ENCODE results near the gene TLE6. TPM values are rescaled to one million over a fixed set of nuclear protein-coding genes. Genes with fewer than 3 reads are reported as not detected.

Gene TLE6
- total and polyA plus RNA-seq, 2 of the 13 experiments (the other 11 are each of a cell fraction or from before 2014, with no cell fraction given), result 0.24 to 5.5 TPM

DNA sequence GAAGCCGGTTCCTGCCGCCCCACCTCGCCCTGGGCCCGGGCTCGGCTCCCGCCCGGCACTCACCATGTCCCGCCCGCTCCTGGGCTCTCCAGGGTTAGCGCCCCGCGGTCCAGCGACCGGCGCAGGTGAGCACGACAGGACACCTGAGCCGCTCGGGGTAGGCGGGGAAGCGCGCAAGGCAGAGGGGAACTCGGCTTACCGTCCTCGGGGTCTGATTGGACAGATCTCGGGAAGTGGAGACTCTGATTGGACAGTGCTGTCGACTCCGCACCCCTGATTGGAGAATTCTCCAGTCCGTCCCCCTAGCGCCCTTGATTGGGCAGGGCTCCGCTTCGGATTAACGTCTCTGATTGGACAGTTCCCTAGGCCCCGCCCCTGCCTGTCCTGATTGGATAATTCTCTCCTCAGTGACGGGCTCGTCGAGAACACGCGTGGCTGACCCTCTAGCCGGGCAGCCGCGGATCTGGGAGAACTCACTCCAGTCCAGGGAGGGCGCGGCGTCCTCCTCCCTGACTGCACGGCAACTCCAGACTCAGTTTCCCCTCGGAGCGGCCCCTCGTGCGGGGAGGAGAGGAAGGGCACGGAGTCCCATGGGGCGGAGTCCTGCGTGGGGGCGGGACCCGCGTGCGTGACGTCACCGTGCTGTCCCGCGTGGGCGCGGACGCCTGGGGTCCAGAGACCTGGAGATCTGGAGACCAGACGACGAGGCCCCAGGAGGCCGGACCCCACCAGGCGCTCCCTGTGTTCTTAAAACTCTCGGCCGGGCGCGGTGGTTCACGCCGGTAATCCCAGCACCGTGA, 32.4 kb upstream of the TLE6 start, which contains the start of gene ZNF77 (continued):
- TF ChIP-seq TAF1 (CRISPR knock-in tag; IDR thresholded peaks at IDR 0.05), result peak; percentile 81
- TF ChIP-seq ZNF383 (CRISPR knock-in tag; IDR thresholded peaks at IDR 0.05; ENCODE audit: borderline replicate concordance), result no peak; the same call in 1 of the 2 replicates
- TF ChIP-seq, protein P1, sequence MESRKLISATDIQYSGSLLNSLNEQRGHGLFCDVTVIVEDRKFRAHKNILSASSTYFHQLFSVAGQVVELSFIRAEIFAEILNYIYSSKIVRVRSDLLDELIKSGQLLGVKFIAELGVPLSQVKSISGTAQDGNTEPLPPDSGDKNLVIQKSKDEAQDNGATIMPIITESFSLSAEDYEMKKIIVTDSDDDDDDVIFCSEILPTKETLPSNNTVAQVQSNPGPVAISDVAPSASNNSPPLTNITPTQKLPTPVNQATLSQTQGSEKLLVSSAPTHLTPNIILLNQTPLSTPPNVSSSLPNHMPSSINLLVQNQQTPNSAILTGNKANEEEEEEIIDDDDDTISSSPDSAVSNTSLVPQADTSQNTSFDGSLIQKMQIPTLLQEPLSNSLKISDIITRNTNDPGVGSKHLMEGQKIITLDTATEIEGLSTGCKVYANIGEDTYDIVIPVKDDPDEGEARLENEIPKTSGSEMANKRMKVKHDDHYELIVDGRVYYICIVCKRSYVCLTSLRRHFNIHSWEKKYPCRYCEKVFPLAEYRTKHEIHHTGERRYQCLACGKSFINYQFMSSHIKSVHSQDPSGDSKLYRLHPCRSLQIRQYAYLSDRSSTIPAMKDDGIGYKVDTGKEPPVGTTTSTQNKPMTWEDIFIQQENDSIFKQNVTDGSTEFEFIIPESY (CRISPR knock-in tag; IDR thresholded peaks at IDR 0.05), result no peak; the same call in 1 of the 2 replicates
- no peak for TF ChIP-seq ZSCAN12 (CRISPR knock-in tag; IDR thresholded peaks at IDR 0.05)
- TF ChIP-seq TBL1XR1 (IDR thresholded peaks at IDR 0.05; ENCODE audit: borderline replicate concordance, low read length, partially characterized antibody), result peak; percentile 3
- peak; percentile 99 for TF ChIP-seq NFYB (CRISPR knock-in tag; IDR thresholded peaks at IDR 0.05)
- no peak for TF ChIP-seq U2AF2 (IDR thresholded peaks at IDR 0.05; ENCODE audit: low read depth, low read length)
- peak; percentile 81; the same call in 1 of the 2 replicates for TF ChIP-seq ZNF446 (CRISPR knock-in tag; IDR thresholded peaks at IDR 0.05)
- TF ChIP-seq EED (CRISPR knock-in tag; IDR thresholded peaks at IDR 0.05), result no peak
- TF ChIP-seq ZNF678 (CRISPR knock-in tag; IDR thresholded peaks at IDR 0.05), result peak; percentile 77; the same call in 1 of the 2 replicates
- TF ChIP-seq ZNF441 (CRISPR knock-in tag; IDR thresholded peaks at IDR 0.05; ENCODE audit: borderline replicate concordance), result 0 out of 2 replicates have a peak, but pooled peaks have one; percentile 25
- TF ChIP-seq, protein P2, sequence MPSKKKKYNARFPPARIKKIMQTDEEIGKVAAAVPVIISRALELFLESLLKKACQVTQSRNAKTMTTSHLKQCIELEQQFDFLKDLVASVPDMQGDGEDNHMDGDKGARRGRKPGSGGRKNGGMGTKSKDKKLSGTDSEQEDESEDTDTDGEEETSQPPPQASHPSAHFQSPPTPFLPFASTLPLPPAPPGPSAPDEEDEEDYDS (CRISPR knock-in tag; IDR thresholded peaks at IDR 0.05), result peak; percentile 51
- TF ChIP-seq ZKSCAN5 (CRISPR knock-in tag; IDR thresholded peaks at IDR 0.05), result 0 out of 2 replicates have a peak, but pooled peaks have one; percentile 40
- TF ChIP-seq RXRB (CRISPR knock-in tag; IDR thresholded peaks at IDR 0.05; ENCODE audit: borderline replicate concordance), result peak; percentile 32; the same call in 1 of the 2 replicates
- TF ChIP-seq, protein P3, sequence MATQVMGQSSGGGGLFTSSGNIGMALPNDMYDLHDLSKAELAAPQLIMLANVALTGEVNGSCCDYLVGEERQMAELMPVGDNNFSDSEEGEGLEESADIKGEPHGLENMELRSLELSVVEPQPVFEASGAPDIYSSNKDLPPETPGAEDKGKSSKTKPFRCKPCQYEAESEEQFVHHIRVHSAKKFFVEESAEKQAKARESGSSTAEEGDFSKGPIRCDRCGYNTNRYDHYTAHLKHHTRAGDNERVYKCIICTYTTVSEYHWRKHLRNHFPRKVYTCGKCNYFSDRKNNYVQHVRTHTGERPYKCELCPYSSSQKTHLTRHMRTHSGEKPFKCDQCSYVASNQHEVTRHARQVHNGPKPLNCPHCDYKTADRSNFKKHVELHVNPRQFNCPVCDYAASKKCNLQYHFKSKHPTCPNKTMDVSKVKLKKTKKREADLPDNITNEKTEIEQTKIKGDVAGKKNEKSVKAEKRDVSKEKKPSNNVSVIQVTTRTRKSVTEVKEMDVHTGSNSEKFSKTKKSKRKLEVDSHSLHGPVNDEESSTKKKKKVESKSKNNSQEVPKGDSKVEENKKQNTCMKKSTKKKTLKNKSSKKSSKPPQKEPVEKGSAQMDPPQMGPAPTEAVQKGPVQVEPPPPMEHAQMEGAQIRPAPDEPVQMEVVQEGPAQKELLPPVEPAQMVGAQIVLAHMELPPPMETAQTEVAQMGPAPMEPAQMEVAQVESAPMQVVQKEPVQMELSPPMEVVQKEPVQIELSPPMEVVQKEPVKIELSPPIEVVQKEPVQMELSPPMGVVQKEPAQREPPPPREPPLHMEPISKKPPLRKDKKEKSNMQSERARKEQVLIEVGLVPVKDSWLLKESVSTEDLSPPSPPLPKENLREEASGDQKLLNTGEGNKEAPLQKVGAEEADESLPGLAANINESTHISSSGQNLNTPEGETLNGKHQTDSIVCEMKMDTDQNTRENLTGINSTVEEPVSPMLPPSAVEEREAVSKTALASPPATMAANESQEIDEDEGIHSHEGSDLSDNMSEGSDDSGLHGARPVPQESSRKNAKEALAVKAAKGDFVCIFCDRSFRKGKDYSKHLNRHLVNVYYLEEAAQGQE (IDR thresholded peaks at IDR 0.05; ENCODE audit: borderline replicate concordance in 1 of 2, low read depth in 1 of 2, low read length in 2 of 2), result no peak
- TF ChIP-seq, protein P4, sequence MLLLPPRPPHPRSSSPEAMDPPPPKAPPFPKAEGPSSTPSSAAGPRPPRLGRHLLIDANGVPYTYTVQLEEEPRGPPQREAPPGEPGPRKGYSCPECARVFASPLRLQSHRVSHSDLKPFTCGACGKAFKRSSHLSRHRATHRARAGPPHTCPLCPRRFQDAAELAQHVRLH (CRISPR knock-in tag; IDR thresholded peaks at IDR 0.05; ENCODE audit: borderline replicate concordance, low read depth), result peak; percentile 81; the same call in 1 of the 2 replicates
- TF ChIP-seq ZNF354B (CRISPR knock-in tag; IDR thresholded peaks at IDR 0.05), result no peak
- peak; percentile 47 for TF ChIP-seq ASH2L (IDR thresholded peaks at IDR 0.05; ENCODE audit: insufficient read length, low read depth, low read length)
- TF ChIP-seq ZNF563 (CRISPR knock-in tag; IDR thresholded peaks at IDR 0.05), result peak; percentile 82
- peak; percentile 46; the same call in 1 of the 2 replicates for TF ChIP-seq FOSL2 (CRISPR knock-in tag; IDR thresholded peaks at IDR 0.05)
- TF ChIP-seq HNRNPLL (IDR thresholded peaks at IDR 0.05; ENCODE audit: low read depth, low read length, poor library complexity, severe bottlenecking), result peak; percentile 63
- TF ChIP-seq SIX1 (CRISPR knock-in tag; IDR thresholded peaks at IDR 0.05; ENCODE audit: borderline replicate concordance), result peak; percentile 58; the same call in 1 of the 2 replicates
- TF ChIP-seq KDM5B (CRISPR knock-in tag; IDR thresholded peaks at IDR 0.05; ENCODE audit: borderline replicate concordance), result peak; percentile 79

Data from HepG2 (cell line).